Uterus (tissue), 4 donors: ENCODE results near the gene JUP. TPM values are rescaled to one million over a fixed set of nuclear protein-coding genes. Genes with fewer than 3 reads are reported as not detected.
A peak's percentile ranks its signal among the peaks of the same experiment; 100 is the strongest.

Experiments used
- DNase-seq, 2 donors: peaks; one replicate each; pipeline ENCODE4 v3.0.0-alpha.2; 2019 to 2020
- H3K27ac ChIP-seq, 2 donors: fragments of 200-600 bp; sonication (generic); 1 replicate in 1 of 2; 2 replicates in 1 of 2; pipeline ENCODE4 v1.5.1; 2016 to 2018
- H3K27me3 ChIP-seq, 2 donors: fragments of 200-600 bp; sonication (generic); one replicate each; pipeline ENCODE4 v1.5.1; 2018 to 2019; ENCODE audit warnings: control low read depth in 1 of 2
- H3K36me3 ChIP-seq, 2 donors: fragments of 200-600 bp; sonication (generic); one replicate each; pipeline ENCODE4 v1.5.1; 2019; ENCODE audit warnings: control low read depth in 1 of 2
- H3K4me1 ChIP-seq, 2 donors: fragments of 200-600 bp; sonication (generic); one replicate each; pipeline ENCODE4 v1.5.1; 2018 to 2019; ENCODE audit warnings: control low read depth in 1 of 2
- H3K4me3 ChIP-seq, 2 donors: fragments of 200-600 bp; sonication (generic); 1 replicate in 1 of 2; 2 replicates in 1 of 2; pipeline ENCODE4 v1.5.1; 2018 to 2019; ENCODE audit warnings: mild to moderate bottlenecking in 1 of 2
- H3K9me3 ChIP-seq, 2 donors: fragments of 200-600 bp; sonication (generic); one replicate each; pipeline ENCODE4 v1.5.1; 2019; ENCODE audit warnings: control low read depth in 1 of 2
- CTCF ChIP-seq, 4 experiments: fragments of 200-600 bp in 2 of 4; fragments of 450-650 bp in 2 of 4; sonication (generic) in 2 of 4; IDR thresholded peaks; one replicate each; pipeline ENCODE4 v1.5.1; 2016 to 2019; ENCODE audit warnings: antibody characterized with exemption in 4 of 4, mild to moderate bottlenecking in 2 of 4, moderate library complexity in 1 of 4
- POLR2A ChIP-seq, 2 donors: fragments of 450-650 bp; IDR thresholded peaks; one replicate each; pipeline ENCODE4 v1.6.1; 2016; ENCODE audit warnings: antibody characterized with exemption in 2 of 2, mild to moderate bottlenecking in 1 of 2, moderate library complexity in 1 of 2
- intact Hi-C: fragments of 100-400 bp; cut with DNase I; formaldehyde crosslinking; loops from one replicate; pipeline ENCODE4 v1.15.1; 2023; ENCODE audit warnings: low total_unique reads
- total RNA-seq, 4 donors: library from RNA; depleted of rRNA in 3 of 4; stranded (reverse); fragments of >200 nt in 3 of 4; gene quantifications; one replicate each; pipeline versions ENCODE4 v1.1.0 to v1.2.4, GENCODE V29; 2014 to 2023
- donor health status: DM: yes; HTN: yes; CAD: no.

Gene JUP
- total RNA-seq, 4 donors from 2014 or later, result 49.1 to 110 (median 70.0) TPM

GRCh38 chr17:41723801-41724475, 62.6 kb downstream of the JUP start:
- no peak for TF ChIP-seq POLR2A (IDR thresholded peaks at IDR 0.05)
- no peak for TF ChIP-seq CTCF (IDR thresholded peaks at IDR 0.05)
- H3K4me1 ChIP-seq, result no peaks in the 10 kb centered on the region
- H3K27me3 ChIP-seq, result no peaks in the 10 kb centered on the region
- no peaks in the 10 kb centered on the region for H3K36me3 ChIP-seq
- H3K4me3 ChIP-seq, result no peak overlapping the region
- no peak overlapping the region for H3K27ac ChIP-seq
- no peak for DNase-seq
- no peaks in the 10 kb centered on the region for H3K9me3 ChIP-seq
- intact Hi-C loops, result no loop called here

- Histone ChIP-seq H3K27ac (no peak overlapping the region), H3K4me1 (no peaks in the 10 kb centered on the region), H3K36me3 (no peaks in the 10 kb centered on the region), H3K27me3 (no peaks in the 10 kb centered on the region), H3K4me3 (no peak overlapping the region), H3K9me3 (no peaks in the 10 kb centered on the region)
- TF ChIP-seq CTCF (IDR thresholded peaks at IDR 0.05), result no peak
- no peak for TF ChIP-seq POLR2A (IDR thresholded peaks at IDR 0.05)
- no peak for DNase-seq
- intact Hi-C loops, result no loop called here
Observed at GRCh38 chr17:41722231-41722630, 64.3 kb downstream of the JUP start.

- Histone ChIP-seq H3K9me3 (no peaks in the 10 kb centered on the region), H3K27me3 (no peaks in the 10 kb centered on the region), H3K36me3 (no peaks in the 10 kb centered on the region), H3K27ac (no peak overlapping the region), H3K4me3 (no peak overlapping the region), H3K4me1 (no peaks in the 10 kb centered on the region)
- no peak for DNase-seq
- intact Hi-C loops, result no loop called here
- TF ChIP-seq POLR2A (IDR thresholded peaks at IDR 0.05) (no peak), CTCF (IDR thresholded peaks at IDR 0.05) (no peak)
Observed at GRCh38 chr17:41718287-41718645, 68.2 kb downstream of the JUP start.

GRCh38 chr17:41717408-41718286, 68.9 kb downstream of the JUP start:
- H3K27ac ChIP-seq, result peak overlapping the region in 1 of 2 donors; percentile 7
- intact Hi-C loops, result no loop called here
- H3K36me3 ChIP-seq, result no peaks in the 10 kb centered on the region
- no peaks in the 10 kb centered on the region for H3K27me3 ChIP-seq
- no peaks in the 10 kb centered on the region for H3K4me1 ChIP-seq
- no peaks in the 10 kb centered on the region for H3K9me3 ChIP-seq
- no peak for DNase-seq
- TF ChIP-seq CTCF (IDR thresholded peaks at IDR 0.05) (no peak), POLR2A (IDR thresholded peaks at IDR 0.05) (no peak)
- H3K4me3 ChIP-seq, result no peak overlapping the region
